Astrocyte (in vitro differentiated cells and primary cell): ENCODE results near the gene HDC. TPM values are rescaled to one million over a fixed set of nuclear protein-coding genes. Genes with fewer than 3 reads are reported as not detected.

Experiments
- DNase-seq: peaks from one replicate; pipeline ENCODE4 v3.0.0-alpha.2; 2010; ENCODE audit warnings: low read depth
- FAIRE-seq: peaks from 2 replicates; lab custom pipeline; 2011; peaks lifted over from hg19 to GRCh38; lab: Jason Lieb, UNC
- H2AFZ ChIP-seq: 2 replicates; pipeline ENCODE4 v1.6.0; 2012; ENCODE audit warnings: low read depth, low read length, inconsistent platforms
- H3K27ac ChIP-seq: 2 replicates; pipeline ENCODE4 v1.5.1; 2011; ENCODE audit warnings: low read depth, low read length, inconsistent platforms
- H3K27me3 ChIP-seq: 2 replicates; pipeline ENCODE4 v1.6.0; 2011; ENCODE audit warnings: low read length, inconsistent platforms; ENCODE audit not compliant: insufficient read depth
- H3K36me3 ChIP-seq: 2 replicates; pipeline ENCODE4 v1.5.1; 2011; ENCODE audit warnings: low read length, inconsistent platforms; ENCODE audit not compliant: insufficient read depth
- H3K4me1 ChIP-seq: 2 replicates; pipeline ENCODE4 v1.5.1; 2011; ENCODE audit warnings: low read length, inconsistent platforms; ENCODE audit not compliant: insufficient read depth
- H3K4me2 ChIP-seq: 2 replicates; pipeline ENCODE4 v1.6.0; 2012; ENCODE audit warnings: low read length, inconsistent platforms
- H3K4me3 ChIP-seq: 2 replicates; pipeline ENCODE4 v1.5.1; 2011; ENCODE audit warnings: low read depth, mild to moderate bottlenecking, low read length, inconsistent platforms; ENCODE audit not compliant: insufficient read depth
- H3K79me2 ChIP-seq: 2 replicates; pipeline ENCODE4 v1.6.0; 2012; ENCODE audit warnings: mild to moderate bottlenecking, low read length, inconsistent platforms; ENCODE audit not compliant: insufficient read depth
- H3K9ac ChIP-seq: 2 replicates; pipeline ENCODE4 v1.6.0; 2012; ENCODE audit warnings: mild to moderate bottlenecking, low read length, inconsistent platforms
- H3K9me3 ChIP-seq: 2 replicates; pipeline ENCODE4 v1.5.1; 2012; ENCODE audit warnings: low read depth, mild to moderate bottlenecking, low read length, inconsistent platforms; ENCODE audit not compliant: insufficient read depth
- H4K20me1 ChIP-seq: 2 replicates; pipeline ENCODE4 v1.6.0; 2012; ENCODE audit warnings: low read length, inconsistent platforms; ENCODE audit not compliant: insufficient read depth
- H3K27ac Mint-ChIP-seq: one replicate; pipeline ENCODE4 v1.8.0; 2021; ENCODE audit warnings: mild to moderate bottlenecking, mixed read lengths; ENCODE audit not compliant: unreplicated experiment
- H3K27me3 Mint-ChIP-seq: one replicate; pipeline ENCODE4 v1.8.0; 2021; ENCODE audit warnings: low read depth, mixed read lengths; ENCODE audit not compliant: unreplicated experiment
- H3K36me3 Mint-ChIP-seq: one replicate; pipeline ENCODE4 v1.8.0; 2021; ENCODE audit warnings: low read depth, mixed read lengths; ENCODE audit not compliant: unreplicated experiment
- H3K4me1 Mint-ChIP-seq: one replicate; pipeline ENCODE4 v1.8.0; 2021; ENCODE audit warnings: low read depth, mixed read lengths; ENCODE audit not compliant: unreplicated experiment
- H3K4me3 Mint-ChIP-seq: one replicate; pipeline ENCODE4 v1.8.0; 2021; ENCODE audit warnings: mild to moderate bottlenecking, moderate library complexity, mixed read lengths; ENCODE audit not compliant: unreplicated experiment
- H3K9me3 Mint-ChIP-seq: one replicate; pipeline ENCODE4 v1.8.0; 2021; ENCODE audit warnings: mild to moderate bottlenecking, mixed read lengths; ENCODE audit not compliant: unreplicated experiment
- EZH2 ChIP-seq: IDR thresholded peaks from 2 replicates; pipeline ENCODE4 v1.6.1; 2012; ENCODE audit warnings: mild to moderate bottlenecking, low read length, inconsistent platforms; ENCODE audit not compliant: insufficient read depth
- total RNA-seq: library from RNA; stranded (reverse); gene quantifications from 2 replicates; pipeline ENCODE4 v1.2.1, GENCODE V29; 2021
- TF ChIP-seq, protein P1 (sequence below): IDR thresholded peaks from 2 replicates; pipeline ENCODE4 v1.5.1; 2011; ENCODE audit warnings: low read depth, mild to moderate bottlenecking, inconsistent platforms, low read length, moderate library complexity; ENCODE audit not compliant: insufficient read depth

The HDC gene
- total RNA-seq, 1 donor from 2014 or later: not detected

DNA sequence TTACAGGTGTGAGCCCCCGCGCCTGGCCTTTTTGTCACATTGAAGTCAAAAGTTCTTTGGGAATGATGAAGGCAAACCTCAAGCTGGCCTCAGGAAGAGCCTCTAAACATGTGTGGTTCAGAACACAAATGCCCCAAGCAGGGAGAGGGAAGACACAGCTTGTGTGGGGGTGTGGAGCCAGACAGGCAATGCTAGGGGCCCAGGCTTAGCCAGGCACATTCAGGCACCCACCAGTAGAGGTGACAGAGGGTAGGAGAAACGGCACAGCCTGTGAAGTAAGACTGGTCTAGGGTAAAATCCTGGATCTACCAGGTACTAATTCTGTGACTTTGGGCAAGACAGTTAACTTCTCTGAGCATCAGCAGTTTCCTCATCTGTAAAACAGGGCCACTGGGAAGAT, 3.5 kb downstream of the HDC start:
- Mint-ChIP-seq H3K9me3 (peaks cover 3% of the 10 kb centered on the region), H3K27me3 (peaks cover 31% of the 10 kb centered on the region), H3K4me1 (no peaks in the 10 kb centered on the region), H3K4me3 (no peak overlapping the region), H3K27ac (no peak overlapping the region), H3K36me3 (no peaks in the 10 kb centered on the region)
- H3K27me3 ChIP-seq: peaks cover 8% of the 10 kb centered on the region
- peaks cover 3% of the 10 kb centered on the region for H3K4me1 ChIP-seq
- H3K4me2 ChIP-seq: no peak overlapping the region
- H3K27ac ChIP-seq: no peak overlapping the region
- H3K9me3 ChIP-seq: no peaks in the 10 kb centered on the region
- no peak overlapping the region for H3K4me3 ChIP-seq
- H3K36me3 ChIP-seq: no peaks in the 10 kb centered on the region
- no peak overlapping the region for H2AFZ ChIP-seq
- TF ChIP-seq, protein P1, sequence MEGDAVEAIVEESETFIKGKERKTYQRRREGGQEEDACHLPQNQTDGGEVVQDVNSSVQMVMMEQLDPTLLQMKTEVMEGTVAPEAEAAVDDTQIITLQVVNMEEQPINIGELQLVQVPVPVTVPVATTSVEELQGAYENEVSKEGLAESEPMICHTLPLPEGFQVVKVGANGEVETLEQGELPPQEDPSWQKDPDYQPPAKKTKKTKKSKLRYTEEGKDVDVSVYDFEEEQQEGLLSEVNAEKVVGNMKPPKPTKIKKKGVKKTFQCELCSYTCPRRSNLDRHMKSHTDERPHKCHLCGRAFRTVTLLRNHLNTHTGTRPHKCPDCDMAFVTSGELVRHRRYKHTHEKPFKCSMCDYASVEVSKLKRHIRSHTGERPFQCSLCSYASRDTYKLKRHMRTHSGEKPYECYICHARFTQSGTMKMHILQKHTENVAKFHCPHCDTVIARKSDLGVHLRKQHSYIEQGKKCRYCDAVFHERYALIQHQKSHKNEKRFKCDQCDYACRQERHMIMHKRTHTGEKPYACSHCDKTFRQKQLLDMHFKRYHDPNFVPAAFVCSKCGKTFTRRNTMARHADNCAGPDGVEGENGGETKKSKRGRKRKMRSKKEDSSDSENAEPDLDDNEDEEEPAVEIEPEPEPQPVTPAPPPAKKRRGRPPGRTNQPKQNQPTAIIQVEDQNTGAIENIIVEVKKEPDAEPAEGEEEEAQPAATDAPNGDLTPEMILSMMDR: no peak
- TF ChIP-seq EZH2: no peak
- DNase-seq: no peak
- no peaks in the 10 kb centered on the region for H4K20me1 ChIP-seq
- H3K9ac ChIP-seq: no peak overlapping the region
- no peak for FAIRE-seq
- no peaks in the 10 kb centered on the region for H3K79me2 ChIP-seq

DNA sequence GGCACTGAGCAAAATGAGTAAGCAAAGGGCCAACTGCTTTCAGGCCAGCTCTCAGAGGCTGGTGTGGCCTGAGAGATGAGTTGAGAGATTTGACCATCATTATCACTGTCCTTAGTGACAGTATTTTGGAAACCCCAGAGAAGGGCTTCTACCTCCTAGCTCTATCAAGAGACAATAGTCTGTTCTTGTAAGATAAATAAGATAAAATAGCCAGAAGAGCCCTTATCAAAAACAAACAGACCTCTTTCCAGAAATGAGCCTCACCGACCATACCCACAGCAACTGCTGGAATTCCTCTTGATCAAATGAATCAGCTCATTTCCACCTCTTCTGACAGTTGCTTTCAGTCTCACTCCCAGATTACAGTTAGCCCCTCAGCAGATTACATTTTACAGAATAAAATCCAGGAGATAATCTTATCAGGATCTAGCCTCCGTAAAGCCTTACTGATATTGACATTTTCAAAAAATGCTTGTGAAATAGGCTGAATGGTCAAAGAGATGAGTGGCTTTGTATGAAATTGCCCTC, 4.5 kb downstream of the HDC start:
- Mint-ChIP-seq H3K4me3 (no peak overlapping the region), H3K27ac (no peak overlapping the region), H3K4me1 (no peaks in the 10 kb centered on the region), H3K9me3 (peaks cover 5% of the 10 kb centered on the region), H3K36me3 (no peaks in the 10 kb centered on the region), H3K27me3 (peaks cover 29% of the 10 kb centered on the region)
- Histone ChIP-seq H3K4me3 (no peak overlapping the region), H3K27me3 (peaks cover 8% of the 10 kb centered on the region), H3K36me3 (no peaks in the 10 kb centered on the region), H3K4me2 (no peak overlapping the region), H3K4me1 (peaks cover 3% of the 10 kb centered on the region), H3K9me3 (no peaks in the 10 kb centered on the region), H3K9ac (no peak overlapping the region), H2AFZ (no peak overlapping the region), H3K27ac (no peak overlapping the region), H3K79me2 (no peaks in the 10 kb centered on the region), H4K20me1 (no peaks in the 10 kb centered on the region)
- FAIRE-seq: no peak
- peak; percentile 15 for DNase-seq
- TF ChIP-seq, protein P1: no peak
- no peak for TF ChIP-seq EZH2

DNA sequence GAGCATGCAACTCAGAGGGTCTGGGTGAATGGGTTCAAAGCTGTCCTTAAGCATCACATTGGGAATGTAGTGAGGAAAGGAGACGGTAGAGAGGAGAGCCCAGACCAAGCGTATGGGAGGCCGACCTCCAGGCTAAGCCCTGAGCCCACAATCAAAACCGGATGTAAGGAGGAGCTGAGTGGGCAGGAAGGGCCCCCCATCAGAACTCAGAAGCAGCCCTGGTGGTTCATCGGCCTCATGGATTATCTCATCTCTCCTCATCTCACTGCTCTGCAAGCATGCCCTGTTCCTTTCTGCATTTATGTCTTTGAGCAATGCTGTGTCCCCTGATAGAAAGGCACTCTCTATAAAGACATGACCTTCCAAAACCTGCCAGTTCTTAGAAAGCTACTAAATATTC, 6.2 kb downstream of the HDC start:
- peaks cover 5% of the 10 kb centered on the region for H3K9me3 Mint-ChIP-seq
- no peak for FAIRE-seq
- no peaks in the 10 kb centered on the region for H3K4me1 Mint-ChIP-seq

More for the DNA sequence above, 6.2 kb downstream of the HDC start:
- no peak overlapping the region for H3K27ac Mint-ChIP-seq
- Histone ChIP-seq H3K4me3 (no peak overlapping the region), H3K27me3 (peaks cover 1% of the 10 kb centered on the region), H3K4me1 (peaks cover 3% of the 10 kb centered on the region), H2AFZ (no peak overlapping the region), H4K20me1 (no peaks in the 10 kb centered on the region), H3K79me2 (no peaks in the 10 kb centered on the region), H3K27ac (no peak overlapping the region), H3K9ac (no peak overlapping the region), H3K4me2 (no peak overlapping the region), H3K36me3 (no peaks in the 10 kb centered on the region), H3K9me3 (no peaks in the 10 kb centered on the region)
- no peak for DNase-seq
- no peaks in the 10 kb centered on the region for H3K36me3 Mint-ChIP-seq
- TF ChIP-seq EZH2: no peak
- TF ChIP-seq, protein P1: no peak
- H3K4me3 Mint-ChIP-seq: no peak overlapping the region
- peaks cover 17% of the 10 kb centered on the region for H3K27me3 Mint-ChIP-seq
